Lower lobe of right lung (tissue), 2 donors: ENCODE results near the gene CCDC88B. TPM values are rescaled to one million over a fixed set of nuclear protein-coding genes. Genes with fewer than 3 reads are reported as not detected.
A peak's percentile ranks its signal among the peaks of the same experiment; 100 is the strongest.

Experiments used
- ATAC-seq, 2 donors: fragments of 200-7000 bp; cut with Tn5 transposase; one replicate each; pipeline ENCODE4 v1.9.1; 2020 to 2022; ENCODE audit warnings: mild to moderate bottlenecking in 2 of 2, moderate library complexity in 2 of 2
- DNase-seq: peaks from one replicate; pipeline ENCODE4 v3.0.0-alpha.2; 2020
- H3K27ac ChIP-seq: fragments of 200-600 bp; one replicate; pipeline ENCODE4 v1.8.0; 2022
- H3K27me3 ChIP-seq: fragments of 200-600 bp; one replicate; pipeline ENCODE4 v1.8.0; 2022; ENCODE audit warnings: low read depth
- H3K36me3 ChIP-seq: fragments of 200-600 bp; one replicate; pipeline ENCODE4 v1.8.0; 2022; ENCODE audit warnings: mild to moderate bottlenecking
- H3K4me1 ChIP-seq: fragments of 200-600 bp; one replicate; pipeline ENCODE4 v1.8.0; 2022
- H3K4me3 ChIP-seq: fragments of 200-600 bp; one replicate; pipeline ENCODE4 v1.8.0; 2022; ENCODE audit warnings: mild to moderate bottlenecking
- H3K9me3 ChIP-seq: fragments of 200-600 bp; one replicate; pipeline ENCODE4 v1.8.0; 2022
- CTCF ChIP-seq: fragments of 200-600 bp; IDR thresholded peaks from one replicate; pipeline ENCODE4 v1.8.0; 2022; ENCODE audit warnings: antibody characterized with exemption, mild to moderate bottlenecking
- intact Hi-C: fragments of 100-400 bp; cut with DNase I; formaldehyde crosslinking; loops from one replicate; pipeline ENCODE4 v1.11.0; 2022
- total RNA-seq: library from RNA; stranded (reverse); fragmentation: NEBNext Ultra II Directional; extraction: Animal tissue kit (Norgen Biotek cat#: 25700); gene quantifications from one replicate; pipeline ENCODE4 v1.2.1, GENCODE V29; 2021
- donor health status: DM: no; HTN: yes; CAD: no; lungs with severe emphysema.

CCDC88B gene
- total RNA-seq, 1 donor from 2014 or later = 40.0 TPM

- DNase-seq (no peak), ATAC-seq (no peak)
- Histone ChIP-seq H3K27me3 (peaks cover 19% of the 10 kb centered on the region), H3K4me1 (peaks cover 46% of the 10 kb centered on the region), H3K27ac (peak overlapping the region; percentile 96), H3K36me3 (peaks cover 9% of the 10 kb centered on the region), H3K4me3 (peak overlapping the region; percentile 75), H3K9me3 (no peaks in the 10 kb centered on the region)
- intact Hi-C loops = no loop called here
- no peak for TF ChIP-seq CTCF
Measured at GRCh38 chr11:64304032-64304315, 36.0 kb upstream of the CCDC88B start.

GRCh38 chr11:64304316-64305072 lies 35.5 kb upstream of the CCDC88B start:
- intact Hi-C loops = no loop called here
- H3K27ac ChIP-seq = peak overlapping the region; percentile 96

GRCh38 chr11:64305075-64305690 lies 34.8 kb upstream of the CCDC88B start, which contains the start of gene ESRRA:
ESRRA (plus strand) TSS chr11:64305524; CDS start chr11:64307180, 1,656 bp downstream.
- DNase-seq = peak; percentile 100
- no peaks in the 10 kb centered on the region for H3K9me3 ChIP-seq
- H3K36me3 ChIP-seq = peaks cover 9% of the 10 kb centered on the region
- peaks cover 34% of the 10 kb centered on the region for H3K4me1 ChIP-seq
- TF ChIP-seq CTCF = no peak
- ATAC-seq = peak; percentile 93 to 96
- intact Hi-C loops = no loop called here
- peaks cover 7% of the 10 kb centered on the region for H3K27me3 ChIP-seq
- peak within 1 kb of the TSS; percentile 75 for H3K4me3 ChIP-seq
- H3K27ac ChIP-seq = peak within 1 kb of the TSS; percentile 96

More at GRCh38 chr11:64304316-64305072, 35.5 kb upstream of the CCDC88B start:
- DNase-seq = peak; percentile 97
- Histone ChIP-seq H3K36me3 (peaks cover 9% of the 10 kb centered on the region), H3K4me1 (peaks cover 41% of the 10 kb centered on the region), H3K4me3 (peak overlapping the region; percentile 75), H3K27me3 (peaks cover 14% of the 10 kb centered on the region), H3K9me3 (no peaks in the 10 kb centered on the region)
- ATAC-seq = peak; percentile 66 to 72
- TF ChIP-seq CTCF = peak; percentile 87

GRCh38 chr11:64305691-64306562 lies 34.1 kb upstream of the CCDC88B start:
- peaks cover 9% of the 10 kb centered on the region for H3K36me3 ChIP-seq
- ATAC-seq = peak; percentile 25 to 41
- H3K4me1 ChIP-seq = peaks cover 26% of the 10 kb centered on the region
- no peaks in the 10 kb centered on the region for H3K27me3 ChIP-seq
- no peaks in the 10 kb centered on the region for H3K9me3 ChIP-seq
- H3K4me3 ChIP-seq = peak overlapping the region; percentile 75
- peak; percentile 31 for TF ChIP-seq CTCF
- intact Hi-C loops = no loop called here
- H3K27ac ChIP-seq = peak overlapping the region; percentile 87
- peak; percentile 87 for DNase-seq

GRCh38 chr11:64306563-64306875 lies 33.5 kb upstream of the CCDC88B start:
- DNase-seq (no peak), ATAC-seq (no peak)
- peaks cover 22% of the 10 kb centered on the region for H3K4me1 ChIP-seq
- no peaks in the 10 kb centered on the region for H3K9me3 ChIP-seq
- peak overlapping the region; percentile 75 for H3K4me3 ChIP-seq
- H3K36me3 ChIP-seq = peaks cover 9% of the 10 kb centered on the region
- H3K27me3 ChIP-seq = no peaks in the 10 kb centered on the region
- TF ChIP-seq CTCF = no peak
- H3K27ac ChIP-seq = peak overlapping the region; percentile 87
- intact Hi-C loops = no loop called here
